T-helper 22 cell (primary cell): ENCODE data around the gene ATP8A1.
"Not testable (repeated sequence)": the region's sequence is repeated elsewhere in the genome, so short reads cannot be mapped to it uniquely, and the experiment has no call there.

Source experiments
- DNase-seq: peaks from one replicate; pipeline ENCODE4 v3.0.0-alpha.2; 2020; ENCODE audit warnings: low read depth

The ATP8A1 gene

GRCh38 chr4:42501624-42502401, 155.1 kb downstream of the ATP8A1 start:
- no peak for DNase-seq

GRCh38 chr4:42498040-42498439, 158.9 kb downstream of the ATP8A1 start:
- no peak for DNase-seq

GRCh38 chr4:42497142-42497910, 159.6 kb downstream of the ATP8A1 start:
- no peak for DNase-seq

GRCh38 chr4:42492962-42493361, 163.9 kb downstream of the ATP8A1 start:
- DNase-seq: no peak

GRCh38 chr4:42490015-42490414, 166.9 kb downstream of the ATP8A1 start:
- no peak for DNase-seq

- no peak for DNase-seq
Observed at GRCh38 chr4:42489095-42489494, 167.8 kb downstream of the ATP8A1 start.

- no peak for DNase-seq
Observed at GRCh38 chr4:42488554-42488953, 168.4 kb downstream of the ATP8A1 start.

GRCh38 chr4:42488114-42488513, 168.8 kb downstream of the ATP8A1 start:
- DNase-seq: no peak

GRCh38 chr4:42487230-42487629, 169.7 kb downstream of the ATP8A1 start:
- DNase-seq: no peak

GRCh38 chr4:42486156-42486555, 170.7 kb downstream of the ATP8A1 start:
- DNase-seq: not testable (repeated sequence)

GRCh38 chr4:42484630-42485029, 172.3 kb downstream of the ATP8A1 start:
- DNase-seq: no peak

GRCh38 chr4:42483426-42484379, 173.2 kb downstream of the ATP8A1 start:
- DNase-seq: no peak

GRCh38 chr4:42482516-42483327, 174.2 kb downstream of the ATP8A1 start:
- no peak for DNase-seq

GRCh38 chr4:42480717-42481116, 176.2 kb downstream of the ATP8A1 start:
- DNase-seq: no peak

- DNase-seq: no peak
Observed at GRCh38 chr4:42480281-42480680, 176.6 kb downstream of the ATP8A1 start.

- DNase-seq: no peak
Observed at GRCh38 chr4:42478946-42479345, 178.0 kb downstream of the ATP8A1 start.

GRCh38 chr4:42478509-42478908, 178.4 kb downstream of the ATP8A1 start:
- no peak for DNase-seq

- no peak for DNase-seq
Observed at GRCh38 chr4:42474406-42474805, 182.5 kb downstream of the ATP8A1 start.

GRCh38 chr4:42473071-42473684, 183.7 kb downstream of the ATP8A1 start:
- no peak for DNase-seq

GRCh38 chr4:42471896-42472295, 185.0 kb downstream of the ATP8A1 start:
- no peak for DNase-seq

- no peak for DNase-seq
Observed at GRCh38 chr4:42470023-42470422, 186.9 kb downstream of the ATP8A1 start.
